Panc1 (cell line): Measurements from ENCODE around the gene MEGF6.

Experiments used
- CTCF ChIP-seq: fragments of 450-650 bp; IDR thresholded peaks from 2 replicates; pipeline ENCODE4 v1.5.1; 2017; ENCODE audit warnings: mild to moderate bottlenecking
- POLR2AphosphoS5 ChIP-seq: IDR thresholded peaks from 2 replicates; pipeline ENCODE4 v1.6.1; 2012; ENCODE audit warnings: mild to moderate bottlenecking, low read depth, low read length, moderate library complexity

DNA sequence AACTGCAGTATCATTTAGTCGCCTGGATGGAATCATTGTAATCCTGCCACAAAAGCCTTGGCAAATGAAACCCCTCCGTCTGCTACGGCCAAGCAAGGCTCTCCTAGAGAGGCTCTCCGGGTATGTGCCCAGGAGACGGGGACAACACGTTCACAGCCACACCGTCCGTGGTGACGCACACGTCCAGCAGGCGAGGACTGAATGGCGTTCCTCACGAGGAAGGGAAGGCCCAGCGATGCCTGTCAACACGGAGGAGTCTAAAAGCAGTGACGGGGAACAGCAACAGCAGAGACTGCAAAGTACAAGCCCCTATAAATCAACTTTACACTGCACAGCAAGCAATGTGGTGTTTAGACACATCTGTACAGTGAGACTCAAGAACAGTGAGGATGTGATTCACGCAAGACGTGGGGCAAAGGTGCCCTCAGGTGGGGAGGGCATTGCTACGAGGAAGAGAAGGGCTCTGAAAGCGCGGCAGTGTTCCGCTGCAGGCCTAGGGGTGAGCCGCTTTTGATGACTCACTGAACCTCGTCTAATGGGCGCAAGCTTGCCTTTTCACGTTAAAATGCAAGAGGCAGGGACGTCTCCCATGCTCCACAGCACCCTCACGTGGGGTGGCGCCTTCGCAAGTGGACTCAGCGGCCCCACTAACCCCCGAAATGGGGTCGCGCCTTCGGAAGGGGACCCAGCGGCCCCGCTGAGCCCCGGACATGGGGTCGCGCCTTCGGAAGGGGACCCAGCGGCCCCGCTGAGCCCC lies 31.8 kb upstream of the MEGF6 start:
- TF ChIP-seq CTCF (no peak), POLR2AphosphoS5 (no peak)
